PC-9 (cell line): ENCODE measurements around the gene MSH3.

ENCODE experiments used
- EZH2 ChIP-seq: fragments of 200-600 bp; sonication (generic); IDR thresholded peaks from 2 replicates; pipeline ENCODE4 v1.8.0; 2017; ENCODE audit warnings: antibody characterized with exemption, low read depth
- TF ChIP-seq, protein P1 (sequence below): fragments of 200-600 bp; sonication (generic); conservative IDR thresholded peaks from 2 replicates; pipeline ENCODE4 v1.6.1; 2017; ENCODE audit warnings: mixed run types, antibody characterized with exemption, mild to moderate bottlenecking, moderate library complexity

DNA sequence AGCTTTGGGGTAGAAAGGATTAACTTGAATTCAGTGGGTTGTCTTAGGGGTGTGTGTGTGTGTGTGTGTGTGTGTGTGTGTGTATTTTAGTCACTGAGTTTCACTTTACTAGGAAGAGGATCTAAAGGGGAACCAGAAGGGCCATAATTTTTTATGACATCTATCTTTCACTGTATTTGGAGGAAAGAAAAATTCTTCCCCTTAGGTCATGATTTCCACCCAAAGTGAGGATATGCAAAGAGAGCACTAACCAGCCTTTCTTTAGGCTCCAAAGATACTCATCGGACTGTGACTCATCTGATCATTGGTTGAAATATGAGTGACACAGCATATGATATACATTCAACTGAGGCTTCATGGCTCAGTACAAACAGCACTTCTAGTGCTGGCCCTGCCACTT is 230.5 kb downstream of the MSH3 start:
- TF ChIP-seq EZH2 = no peak
- TF ChIP-seq, protein P1, sequence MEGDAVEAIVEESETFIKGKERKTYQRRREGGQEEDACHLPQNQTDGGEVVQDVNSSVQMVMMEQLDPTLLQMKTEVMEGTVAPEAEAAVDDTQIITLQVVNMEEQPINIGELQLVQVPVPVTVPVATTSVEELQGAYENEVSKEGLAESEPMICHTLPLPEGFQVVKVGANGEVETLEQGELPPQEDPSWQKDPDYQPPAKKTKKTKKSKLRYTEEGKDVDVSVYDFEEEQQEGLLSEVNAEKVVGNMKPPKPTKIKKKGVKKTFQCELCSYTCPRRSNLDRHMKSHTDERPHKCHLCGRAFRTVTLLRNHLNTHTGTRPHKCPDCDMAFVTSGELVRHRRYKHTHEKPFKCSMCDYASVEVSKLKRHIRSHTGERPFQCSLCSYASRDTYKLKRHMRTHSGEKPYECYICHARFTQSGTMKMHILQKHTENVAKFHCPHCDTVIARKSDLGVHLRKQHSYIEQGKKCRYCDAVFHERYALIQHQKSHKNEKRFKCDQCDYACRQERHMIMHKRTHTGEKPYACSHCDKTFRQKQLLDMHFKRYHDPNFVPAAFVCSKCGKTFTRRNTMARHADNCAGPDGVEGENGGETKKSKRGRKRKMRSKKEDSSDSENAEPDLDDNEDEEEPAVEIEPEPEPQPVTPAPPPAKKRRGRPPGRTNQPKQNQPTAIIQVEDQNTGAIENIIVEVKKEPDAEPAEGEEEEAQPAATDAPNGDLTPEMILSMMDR = no peak
